Muscle layer of colon (tissue), 2 donors: ENCODE data around the gene MX2.
"Not testable (repeated sequence)": the region's sequence is repeated elsewhere in the genome, so short reads cannot be mapped to it uniquely, and the experiment has no call there.

Experiments
- H3K27ac ChIP-seq: one replicate; pipeline ENCODE4 v1.7.0; 2013; ENCODE audit warnings: low read depth, mild to moderate bottlenecking, low read length, moderate library complexity
- H3K27me3 ChIP-seq, 2 donors: one replicate each; pipeline ENCODE4 v1.7.0; 2013; ENCODE audit warnings: low read length in 2 of 2, mild to moderate bottlenecking in 2 of 2; ENCODE audit not compliant: insufficient read depth in 2 of 2, control insufficient read depth in 1 of 2
- H3K36me3 ChIP-seq: one replicate; pipeline ENCODE4 v1.7.0; 2013; ENCODE audit warnings: mild to moderate bottlenecking, low read length; ENCODE audit not compliant: insufficient read depth
- H3K4me1 ChIP-seq: one replicate; pipeline ENCODE4 v1.7.0; 2013; ENCODE audit warnings: mild to moderate bottlenecking, low read length; ENCODE audit not compliant: insufficient read depth
- H3K4me3 ChIP-seq, 2 donors: one replicate each; pipeline ENCODE4 v1.7.0; 2013; ENCODE audit warnings: low read length in 2 of 2, low read depth in 1 of 2, mild to moderate bottlenecking in 1 of 2, moderate library complexity in 1 of 2
- H3K9ac ChIP-seq: one replicate; pipeline ENCODE4 v1.7.0; 2013; ENCODE audit warnings: low read length
- H3K9me3 ChIP-seq: one replicate; pipeline ENCODE4 v1.7.0; 2013; ENCODE audit warnings: mild to moderate bottlenecking, low read length
- donor health status: abdominal sarcoma.
- donor health status: Adenocarcinoma of cecum.

Gene MX2

DNA sequence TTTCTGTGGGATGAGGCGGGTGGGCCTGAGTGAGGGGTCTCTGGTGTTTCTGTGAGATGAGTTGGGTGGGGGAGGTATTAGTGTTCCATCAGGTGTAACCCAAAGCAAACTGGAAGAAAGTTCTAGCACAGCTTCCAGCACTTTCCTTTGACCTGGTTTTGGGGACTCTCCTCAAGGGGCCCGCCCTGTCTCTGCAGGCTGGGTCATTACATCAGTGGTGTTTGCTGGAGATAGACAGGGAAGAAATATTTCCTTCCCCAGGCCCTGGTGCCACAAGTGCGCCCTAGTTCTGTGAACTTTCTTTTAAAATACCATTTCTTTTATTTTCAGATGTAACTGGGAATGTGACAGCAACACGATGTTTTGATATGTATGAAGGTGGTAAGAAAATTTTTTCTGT is 16.5 kb upstream of the MX2 start:
- H3K36me3 ChIP-seq: no peaks in the 10 kb centered on the region
- no peaks in the 10 kb centered on the region for H3K9me3 ChIP-seq
- H3K27ac ChIP-seq: no peak overlapping the region
- H3K27me3 ChIP-seq: peaks cover 0 to 3% of the 10 kb centered on the region in 2 donors
- H3K9ac ChIP-seq: no peak overlapping the region
- no peak overlapping the region for H3K4me3 ChIP-seq
- H3K4me1 ChIP-seq: no peaks in the 10 kb centered on the region

DNA sequence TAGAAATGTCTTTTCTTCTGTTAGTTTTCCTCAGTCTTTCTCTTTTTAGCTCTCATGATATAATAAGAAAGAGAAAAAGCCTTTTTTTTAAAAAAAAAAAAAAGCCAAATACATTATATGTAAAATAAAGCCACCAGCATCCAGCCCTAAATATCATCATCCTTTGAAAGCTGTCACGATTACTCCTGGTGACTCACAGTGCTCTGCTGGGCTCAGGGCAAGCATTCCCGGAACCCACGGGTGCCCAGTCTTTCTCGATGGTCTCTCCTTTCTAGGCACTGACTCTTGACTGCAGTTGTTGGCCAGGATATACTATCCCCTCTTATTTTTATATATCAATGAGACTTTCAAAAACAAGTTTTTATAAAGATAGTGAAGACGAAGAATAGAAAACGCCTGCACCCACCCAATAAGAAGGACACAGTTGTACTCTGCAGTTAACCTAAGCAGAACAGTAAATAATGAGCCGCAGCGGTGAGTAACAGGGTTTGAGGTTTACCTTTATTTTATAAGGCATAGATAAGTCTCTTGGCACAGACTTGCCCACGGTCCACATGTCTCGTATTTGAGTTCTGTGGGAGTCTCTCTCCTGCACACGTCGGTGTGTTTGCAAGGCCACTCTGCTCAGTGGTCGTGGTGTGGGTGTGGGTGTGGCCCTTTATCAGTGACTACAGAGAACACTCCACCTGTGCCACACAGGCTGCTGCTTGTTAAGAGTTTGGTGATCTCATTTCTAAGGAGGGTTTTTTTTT is 15.7 kb upstream of the MX2 start:
- no peaks in the 10 kb centered on the region for H3K4me1 ChIP-seq
- no peaks in the 10 kb centered on the region for H3K9me3 ChIP-seq
- H3K4me3 ChIP-seq: no peak overlapping the region
- peaks cover 0 to 3% of the 10 kb centered on the region in 2 donors for H3K27me3 ChIP-seq
- H3K9ac ChIP-seq: no peak overlapping the region
- no peak overlapping the region for H3K27ac ChIP-seq
- H3K36me3 ChIP-seq: no peaks in the 10 kb centered on the region

DNA sequence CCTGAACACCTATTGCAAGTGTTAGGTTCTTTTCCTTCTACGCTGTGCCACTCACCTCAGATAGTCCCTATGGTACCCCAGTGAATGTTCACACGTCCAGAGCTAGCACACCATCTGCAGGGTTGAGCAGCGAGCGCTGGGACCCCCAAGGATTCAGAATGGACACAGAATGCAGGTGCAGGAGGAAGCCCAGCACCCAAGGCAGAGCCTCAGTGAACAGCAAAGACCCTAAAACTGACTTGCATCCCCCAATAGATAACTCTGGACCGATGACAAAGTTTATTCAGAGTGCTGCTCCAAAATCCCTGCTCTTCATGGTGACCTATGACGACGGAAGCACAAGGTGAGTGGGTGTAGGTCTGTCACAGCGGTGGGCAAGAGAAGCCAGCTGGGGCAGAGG is 15.1 kb upstream of the MX2 start:
- Histone ChIP-seq H3K4me1 (no peaks in the 10 kb centered on the region), H3K36me3 (no peaks in the 10 kb centered on the region), H3K27me3 (peaks cover 0 to 3% of the 10 kb centered on the region in 2 donors), H3K9ac (no peak overlapping the region), H3K4me3 (no peak overlapping the region), H3K27ac (no peak overlapping the region), H3K9me3 (no peaks in the 10 kb centered on the region)

DNA sequence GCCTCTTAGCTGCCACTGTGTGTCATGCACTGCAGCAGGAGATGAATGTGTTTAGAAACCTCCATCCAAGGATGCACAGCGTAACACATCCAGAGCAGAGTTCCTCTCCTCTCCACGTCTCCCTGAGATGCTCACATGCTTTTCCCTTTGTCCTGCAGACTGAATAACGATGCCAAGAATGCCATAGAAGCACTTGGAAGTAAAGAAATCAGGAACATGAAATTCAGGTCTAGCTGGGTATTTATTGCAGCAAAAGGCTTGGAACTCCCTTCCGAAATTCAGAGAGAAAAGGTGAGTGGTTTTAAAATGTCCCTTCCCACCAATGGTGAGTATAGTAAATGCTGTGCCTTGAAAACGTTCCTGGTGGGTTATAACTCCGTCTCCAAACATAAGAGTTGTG is 13.4 kb upstream of the MX2 start:
- peaks cover 0 to 3% of the 10 kb centered on the region in 2 donors for H3K27me3 ChIP-seq
- H3K9ac ChIP-seq: no peak overlapping the region
- H3K36me3 ChIP-seq: no peaks in the 10 kb centered on the region
- no peak overlapping the region for H3K27ac ChIP-seq
- no peaks in the 10 kb centered on the region for H3K9me3 ChIP-seq
- no peaks in the 10 kb centered on the region for H3K4me1 ChIP-seq
- no peak overlapping the region for H3K4me3 ChIP-seq

DNA sequence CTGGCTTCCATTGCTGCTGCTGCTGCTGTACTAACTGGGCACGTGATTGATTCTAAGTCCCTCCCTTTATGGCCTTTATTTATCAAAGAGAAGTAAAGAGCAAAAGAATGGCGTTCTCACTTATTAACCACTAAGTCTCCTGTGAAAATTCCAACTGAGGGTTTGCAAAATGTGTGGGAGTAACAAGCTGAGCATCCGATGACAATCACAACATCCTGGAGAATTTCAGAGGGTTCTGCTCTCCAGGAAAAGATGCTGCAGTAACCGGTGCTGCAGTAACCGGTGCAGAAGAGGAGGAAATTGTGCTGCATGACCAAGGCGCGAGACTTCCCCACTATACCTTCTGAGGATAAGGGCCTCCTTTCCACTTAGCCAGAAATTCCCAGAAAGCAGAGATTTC is 12.7 kb upstream of the MX2 start:
- Histone ChIP-seq H3K4me1 (no peaks in the 10 kb centered on the region), H3K36me3 (no peaks in the 10 kb centered on the region), H3K27ac (no peak overlapping the region), H3K4me3 (no peak overlapping the region), H3K9ac (no peak overlapping the region), H3K27me3 (peaks cover 0 to 3% of the 10 kb centered on the region in 2 donors), H3K9me3 (no peaks in the 10 kb centered on the region)

DNA sequence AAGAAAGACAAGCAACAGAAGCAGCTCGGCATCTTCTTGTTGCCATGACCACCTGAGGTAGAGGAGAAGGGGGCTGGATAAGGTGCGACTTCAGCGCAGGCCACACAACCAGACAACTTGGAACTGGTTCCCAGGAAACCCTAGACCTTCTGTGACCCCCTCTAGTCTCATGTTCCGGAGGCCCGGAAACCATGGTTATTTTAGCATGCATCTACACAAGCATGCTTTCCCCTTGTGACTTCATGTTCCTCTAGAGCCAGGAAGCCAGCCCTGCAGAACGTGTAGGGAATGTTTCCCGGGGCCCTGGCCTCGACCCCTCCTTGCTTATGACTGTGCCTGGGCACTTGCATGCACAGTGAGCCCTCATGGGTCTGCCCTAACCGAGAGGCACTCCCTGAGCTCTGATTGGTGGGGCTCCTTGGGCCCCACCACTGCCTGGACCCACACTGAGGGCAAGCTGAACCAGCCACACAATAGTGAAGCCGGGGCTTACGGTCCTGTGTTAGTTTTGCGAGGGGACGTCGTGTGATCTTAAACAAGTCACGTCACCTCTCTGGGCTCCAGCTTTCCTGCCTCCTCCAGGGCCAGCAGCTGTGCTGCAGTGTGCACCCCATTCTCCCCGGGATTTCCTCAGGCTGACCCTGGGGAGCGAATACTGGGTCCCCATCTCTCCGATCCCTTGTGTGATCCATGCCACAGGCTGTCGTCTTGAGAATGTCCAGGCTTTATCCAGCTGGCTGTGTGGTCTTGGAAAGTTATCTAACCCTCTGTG is 12.0 kb upstream of the MX2 start:
- Histone ChIP-seq H3K4me1 (no peaks in the 10 kb centered on the region), H3K4me3 (no peak overlapping the region), H3K27me3 (peaks cover 0 to 1% of the 10 kb centered on the region in 2 donors)

DNA sequence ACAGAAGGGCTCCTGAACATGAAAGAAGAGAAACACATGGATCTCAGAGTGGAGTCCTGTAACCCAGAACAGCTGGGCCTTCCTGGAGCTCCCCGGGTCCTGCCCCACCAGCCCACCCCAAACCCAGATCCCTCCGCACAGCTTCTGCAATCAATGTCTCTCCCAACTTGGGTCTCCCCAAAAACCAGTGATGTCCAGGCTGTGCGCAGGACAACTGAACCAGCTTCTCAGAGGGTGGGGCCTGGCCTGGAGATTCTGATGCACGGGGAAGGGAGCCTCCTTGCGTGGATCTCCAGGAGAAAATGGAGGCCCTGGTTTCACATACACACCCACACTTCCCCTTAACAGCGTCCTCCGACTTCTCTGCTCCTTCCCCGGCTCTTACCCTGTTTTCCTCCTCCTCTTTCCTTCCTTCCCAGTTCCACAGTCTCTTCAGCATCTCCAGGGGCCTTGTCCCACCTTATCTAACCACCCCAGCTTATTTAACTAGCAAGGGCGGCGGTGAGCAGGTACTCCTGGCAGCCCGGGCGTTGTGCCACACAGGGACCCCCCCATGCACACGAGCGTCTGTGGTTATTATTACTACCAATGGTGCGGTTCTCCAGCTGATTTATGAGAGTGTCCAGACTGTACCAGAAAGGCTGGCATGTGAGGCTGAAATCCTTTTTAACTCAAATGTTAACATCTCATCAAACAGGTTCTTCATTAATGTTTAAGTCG is 11.2 kb upstream of the MX2 start:
- H3K27ac ChIP-seq: no peak overlapping the region
- H3K4me1 ChIP-seq: no peaks in the 10 kb centered on the region
- H3K9me3 ChIP-seq: no peaks in the 10 kb centered on the region
- H3K36me3 ChIP-seq: no peaks in the 10 kb centered on the region
- no peak overlapping the region for H3K9ac ChIP-seq
- H3K27me3 ChIP-seq: no peaks in the 10 kb centered on the region
- H3K4me3 ChIP-seq: no peak overlapping the region

More for the DNA sequence above, 12.0 kb upstream of the MX2 start:
- H3K9ac ChIP-seq: no peak overlapping the region
- H3K27ac ChIP-seq: no peak overlapping the region
- H3K9me3 ChIP-seq: no peaks in the 10 kb centered on the region
- H3K36me3 ChIP-seq: no peaks in the 10 kb centered on the region

DNA sequence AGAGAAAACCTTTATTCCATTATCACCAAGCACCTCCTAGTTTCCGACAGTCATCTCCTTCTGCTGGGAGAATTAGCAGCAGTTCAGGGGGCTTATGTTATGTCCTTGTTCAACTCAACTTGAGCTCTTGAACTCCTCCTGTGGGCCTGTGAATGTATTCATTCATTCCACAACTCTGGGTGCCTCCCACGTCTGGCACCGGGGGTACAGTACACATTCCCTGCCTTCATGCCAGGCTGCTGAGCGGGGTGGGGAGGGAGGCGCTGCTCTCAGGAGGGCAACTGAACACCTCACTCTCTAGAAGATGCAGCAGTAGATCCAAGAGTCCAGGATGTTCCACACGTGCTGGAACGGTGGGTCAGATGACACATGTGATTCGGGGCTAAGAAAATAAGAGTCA is 4.3 kb upstream of the MX2 start:
- H3K27ac ChIP-seq: no peak overlapping the region
- peaks cover 5% of the 10 kb centered on the region for H3K4me1 ChIP-seq
- no peak overlapping the region for H3K4me3 ChIP-seq
- H3K36me3 ChIP-seq: no peaks in the 10 kb centered on the region
- no peaks in the 10 kb centered on the region for H3K27me3 ChIP-seq
- H3K9ac ChIP-seq: no peak overlapping the region
- no peaks in the 10 kb centered on the region for H3K9me3 ChIP-seq

DNA sequence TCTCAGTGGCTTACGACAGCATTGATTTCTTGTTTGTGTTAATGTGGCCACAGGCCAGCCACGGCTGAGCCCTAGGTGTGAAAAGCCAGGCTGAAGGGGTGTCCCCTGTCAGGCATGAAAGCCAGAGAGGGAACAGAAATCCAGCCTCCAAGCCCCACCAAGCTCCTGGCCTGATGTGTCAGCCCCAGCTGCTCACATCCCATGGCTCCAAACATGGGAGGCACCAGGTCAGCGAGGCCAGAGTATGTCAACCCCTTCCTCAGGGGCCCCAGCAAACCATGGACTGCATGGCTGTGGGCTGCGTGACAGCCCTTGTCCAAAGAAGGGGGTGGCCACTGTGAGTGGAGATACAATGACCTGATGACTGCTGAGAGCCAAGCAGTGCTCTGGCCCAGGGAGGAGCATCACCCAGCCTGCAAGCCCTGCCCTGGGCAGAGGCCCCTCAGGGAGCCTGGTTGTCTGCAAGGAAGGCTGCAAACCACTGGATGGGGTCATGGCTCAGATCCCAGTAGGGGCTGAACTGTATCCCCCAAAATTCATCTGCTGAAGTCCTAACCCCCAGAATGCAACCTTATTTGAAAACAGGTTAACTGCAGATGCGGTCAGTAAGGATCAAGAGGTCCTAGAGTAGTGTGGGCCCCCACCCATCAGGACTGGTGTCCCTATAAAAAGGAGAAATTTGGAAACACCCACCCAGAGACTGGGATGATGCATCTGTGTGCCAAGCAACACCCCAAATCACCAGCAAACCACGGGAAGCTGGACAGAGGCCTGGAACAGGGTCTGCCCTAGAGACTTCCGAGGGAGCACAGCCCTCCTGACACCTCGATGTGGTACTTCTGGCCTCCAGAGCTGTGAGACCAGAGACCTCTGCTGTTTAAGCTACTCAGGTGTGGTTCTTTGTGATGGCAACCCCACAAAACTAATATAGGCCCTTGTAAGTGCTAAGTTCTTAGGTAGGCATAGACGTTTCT is 3.3 kb upstream of the MX2 start:
- H3K27me3 ChIP-seq: no peaks in the 10 kb centered on the region

DNA sequence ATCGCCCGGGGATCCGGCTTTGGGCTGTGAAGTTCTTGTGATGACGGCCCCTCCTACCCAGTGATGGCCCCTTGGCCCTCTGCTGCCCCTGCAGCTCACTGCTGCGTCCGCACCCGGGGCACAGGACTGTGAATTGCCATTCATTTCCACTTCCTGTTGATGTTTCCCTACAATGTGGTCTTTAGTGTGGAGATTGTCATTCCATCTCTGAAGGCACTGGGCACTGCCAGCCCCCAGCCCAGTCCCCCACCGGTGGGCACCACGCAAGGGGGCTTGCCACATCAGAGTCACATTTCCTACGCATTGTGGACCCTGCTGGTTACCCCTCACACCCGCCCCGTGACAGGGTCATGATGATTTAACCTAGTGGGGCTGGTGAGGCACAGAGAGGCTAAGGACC is 2.5 kb upstream of the MX2 start:
- H3K4me3 ChIP-seq: no peak overlapping the region
- no peaks in the 10 kb centered on the region for H3K9me3 ChIP-seq
- H3K9ac ChIP-seq: no peak overlapping the region
- H3K27ac ChIP-seq: no peak overlapping the region
- H3K27me3 ChIP-seq: no peaks in the 10 kb centered on the region
- H3K36me3 ChIP-seq: no peaks in the 10 kb centered on the region
- H3K4me1 ChIP-seq: peaks cover 5% of the 10 kb centered on the region

More for the DNA sequence above, 3.3 kb upstream of the MX2 start:
- Histone ChIP-seq H3K9ac (no peak overlapping the region), H3K9me3 (no peaks in the 10 kb centered on the region), H3K27ac (no peak overlapping the region), H3K4me1 (peaks cover 5% of the 10 kb centered on the region), H3K36me3 (no peaks in the 10 kb centered on the region), H3K4me3 (no peak overlapping the region)

DNA sequence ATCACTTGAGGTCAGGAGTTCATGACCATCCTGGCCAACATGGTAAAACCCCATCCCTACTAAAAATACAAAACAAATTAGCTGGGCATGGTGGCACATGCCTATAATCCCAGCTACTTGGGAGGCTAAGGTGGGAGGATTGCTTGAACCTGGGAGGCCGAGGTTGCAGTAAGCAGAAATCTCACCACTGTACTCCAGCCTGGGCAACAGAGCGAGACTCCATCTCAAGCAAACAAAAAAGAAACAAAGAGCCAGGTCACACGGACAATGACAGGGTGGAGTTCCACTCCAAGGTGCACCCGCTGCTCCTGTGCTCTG is 2.1 kb upstream of the MX2 start:
- H3K9me3 ChIP-seq, H3K27me3 ChIP-seq, H3K4me3 ChIP-seq, H3K36me3 ChIP-seq, H3K9ac ChIP-seq, H3K4me1 ChIP-seq, H3K27ac ChIP-seq: not testable (repeated sequence)
